Uterus (tissue), 4 donors: ENCODE results near the gene CHGA. TPM values are rescaled to one million over a fixed set of nuclear protein-coding genes. Genes with fewer than 3 reads are reported as not detected.

Experiments
- DNase-seq, 2 donors: peaks; one replicate each; pipeline ENCODE4 v3.0.0-alpha.2; 2019 to 2020
- H3K27ac ChIP-seq, 2 donors: fragments of 200-600 bp; sonication (generic); 1 replicate in 1 of 2; 2 replicates in 1 of 2; pipeline ENCODE4 v1.5.1; 2016 to 2018
- H3K27me3 ChIP-seq, 2 donors: fragments of 200-600 bp; sonication (generic); one replicate each; pipeline ENCODE4 v1.5.1; 2018 to 2019; ENCODE audit warnings: control low read depth in 1 of 2
- H3K36me3 ChIP-seq, 2 donors: fragments of 200-600 bp; sonication (generic); one replicate each; pipeline ENCODE4 v1.5.1; 2019; ENCODE audit warnings: control low read depth in 1 of 2
- H3K4me1 ChIP-seq, 2 donors: fragments of 200-600 bp; sonication (generic); one replicate each; pipeline ENCODE4 v1.5.1; 2018 to 2019; ENCODE audit warnings: control low read depth in 1 of 2
- H3K4me3 ChIP-seq, 2 donors: fragments of 200-600 bp; sonication (generic); 1 replicate in 1 of 2; 2 replicates in 1 of 2; pipeline ENCODE4 v1.5.1; 2018 to 2019; ENCODE audit warnings: mild to moderate bottlenecking in 1 of 2
- H3K9me3 ChIP-seq, 2 donors: fragments of 200-600 bp; sonication (generic); one replicate each; pipeline ENCODE4 v1.5.1; 2019; ENCODE audit warnings: control low read depth in 1 of 2
- POLR2A ChIP-seq, 2 donors: fragments of 450-650 bp; IDR thresholded peaks; one replicate each; pipeline ENCODE4 v1.6.1; 2016; ENCODE audit warnings: antibody characterized with exemption in 2 of 2, mild to moderate bottlenecking in 1 of 2, moderate library complexity in 1 of 2
- intact Hi-C: fragments of 100-400 bp; cut with DNase I; formaldehyde crosslinking; loops from one replicate; pipeline ENCODE4 v1.15.1; 2023; ENCODE audit warnings: low total_unique reads
- total RNA-seq, 4 donors: library from RNA; depleted of rRNA in 3 of 4; stranded (reverse); fragments of >200 nt in 3 of 4; gene quantifications; one replicate each; pipeline versions ENCODE4 v1.1.0 to v1.2.4, GENCODE V29; 2014 to 2023
- TF ChIP-seq, protein P1 (sequence below), 4 experiments: fragments of 200-600 bp in 2 of 4; fragments of 450-650 bp in 2 of 4; sonication (generic) in 2 of 4; IDR thresholded peaks; one replicate each; pipeline ENCODE4 v1.5.1; 2016 to 2019; ENCODE audit warnings: antibody characterized with exemption in 4 of 4, mild to moderate bottlenecking in 2 of 4, moderate library complexity in 1 of 4
- donor health status: DM: yes; HTN: yes; CAD: no.

CHGA gene
- total RNA-seq, 4 donors from 2014 or later: 1.0 TPM; not detected in 3

DNA sequence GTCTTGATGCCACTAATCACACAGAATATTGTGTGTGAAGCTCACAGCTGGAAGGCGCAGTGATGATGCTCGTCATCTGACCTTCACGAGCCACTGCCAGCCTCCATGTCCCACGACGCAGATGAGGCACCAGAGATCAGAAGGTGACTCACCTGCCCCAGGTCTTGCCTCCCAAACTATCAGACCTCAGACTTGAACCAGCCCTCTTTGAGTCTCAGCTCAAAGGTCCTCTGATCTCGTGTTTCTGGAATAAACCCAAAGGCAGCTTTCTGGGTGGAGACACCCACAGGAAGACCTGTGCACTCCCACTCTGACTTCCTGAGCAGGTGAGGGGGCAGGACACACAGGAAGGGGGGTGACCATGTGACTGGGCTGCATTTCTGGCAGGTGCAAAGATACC lies 19.6 kb upstream of the CHGA start:
- Histone ChIP-seq H3K4me1 (no peaks in the 10 kb centered on the region), H3K9me3 (no peaks in the 10 kb centered on the region), H3K27me3 (no peaks in the 10 kb centered on the region), H3K4me3 (no peak overlapping the region), H3K27ac (no peak overlapping the region), H3K36me3 (no peaks in the 10 kb centered on the region)
- TF ChIP-seq POLR2A (IDR thresholded peaks at IDR 0.05): no peak
- TF ChIP-seq, protein P1, sequence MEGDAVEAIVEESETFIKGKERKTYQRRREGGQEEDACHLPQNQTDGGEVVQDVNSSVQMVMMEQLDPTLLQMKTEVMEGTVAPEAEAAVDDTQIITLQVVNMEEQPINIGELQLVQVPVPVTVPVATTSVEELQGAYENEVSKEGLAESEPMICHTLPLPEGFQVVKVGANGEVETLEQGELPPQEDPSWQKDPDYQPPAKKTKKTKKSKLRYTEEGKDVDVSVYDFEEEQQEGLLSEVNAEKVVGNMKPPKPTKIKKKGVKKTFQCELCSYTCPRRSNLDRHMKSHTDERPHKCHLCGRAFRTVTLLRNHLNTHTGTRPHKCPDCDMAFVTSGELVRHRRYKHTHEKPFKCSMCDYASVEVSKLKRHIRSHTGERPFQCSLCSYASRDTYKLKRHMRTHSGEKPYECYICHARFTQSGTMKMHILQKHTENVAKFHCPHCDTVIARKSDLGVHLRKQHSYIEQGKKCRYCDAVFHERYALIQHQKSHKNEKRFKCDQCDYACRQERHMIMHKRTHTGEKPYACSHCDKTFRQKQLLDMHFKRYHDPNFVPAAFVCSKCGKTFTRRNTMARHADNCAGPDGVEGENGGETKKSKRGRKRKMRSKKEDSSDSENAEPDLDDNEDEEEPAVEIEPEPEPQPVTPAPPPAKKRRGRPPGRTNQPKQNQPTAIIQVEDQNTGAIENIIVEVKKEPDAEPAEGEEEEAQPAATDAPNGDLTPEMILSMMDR (IDR thresholded peaks at IDR 0.05): no peak
- intact Hi-C loops: no loop called here
- no peak for DNase-seq

DNA sequence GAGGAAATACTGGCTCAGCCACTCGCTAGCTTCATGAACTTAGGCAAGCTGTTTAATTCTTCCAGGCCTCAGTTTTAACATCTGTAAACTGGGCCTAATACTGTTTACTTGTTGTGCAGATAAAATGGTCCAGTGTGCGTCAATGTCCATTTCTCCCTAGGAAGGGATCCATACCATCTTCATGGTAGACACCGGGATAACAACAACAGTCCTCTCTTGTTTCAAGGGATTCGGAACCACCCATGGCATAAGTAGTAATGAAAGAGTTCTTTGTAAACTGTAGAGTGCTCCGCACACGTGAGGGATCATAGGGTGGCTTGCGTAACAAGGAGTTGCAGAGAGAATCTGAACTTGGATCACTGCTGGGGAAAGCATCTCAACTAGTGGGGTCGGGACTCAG lies 17.3 kb upstream of the CHGA start:
- no peak overlapping the region for H3K4me3 ChIP-seq
- no peak overlapping the region for H3K27ac ChIP-seq
- intact Hi-C loops: no loop called here
- no peaks in the 10 kb centered on the region for H3K36me3 ChIP-seq
- no peaks in the 10 kb centered on the region for H3K4me1 ChIP-seq
- no peaks in the 10 kb centered on the region for H3K9me3 ChIP-seq
- H3K27me3 ChIP-seq: no peaks in the 10 kb centered on the region
- DNase-seq: no peak
- no peak for TF ChIP-seq POLR2A (IDR thresholded peaks at IDR 0.05)
- TF ChIP-seq, protein P1 (IDR thresholded peaks at IDR 0.05): no peak

DNA sequence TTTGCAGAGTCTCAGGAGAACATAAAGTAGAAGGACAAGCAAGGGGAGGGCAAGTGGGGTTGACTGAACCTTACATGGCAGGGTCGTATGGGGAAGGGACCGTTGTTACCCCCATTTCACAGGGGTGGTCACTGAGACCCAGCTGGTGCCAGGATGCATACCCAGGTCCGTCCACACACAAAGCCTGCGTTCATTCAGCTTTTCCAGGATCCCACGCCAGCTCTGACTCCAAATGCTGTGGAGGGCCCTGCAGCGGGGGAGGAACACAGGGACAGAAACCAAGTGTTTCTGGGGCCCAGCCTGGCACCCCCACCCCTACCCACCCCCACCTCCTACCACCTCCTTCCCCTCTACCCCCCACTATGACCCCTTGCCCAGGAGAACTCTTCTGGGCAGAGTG lies 16.5 kb upstream of the CHGA start:
- no peak overlapping the region for H3K4me3 ChIP-seq
- H3K27ac ChIP-seq: no peak overlapping the region
- H3K27me3 ChIP-seq: no peaks in the 10 kb centered on the region
- H3K4me1 ChIP-seq: no peaks in the 10 kb centered on the region
- intact Hi-C loops: no loop called here
- DNase-seq: no peak
- no peaks in the 10 kb centered on the region for H3K36me3 ChIP-seq
- H3K9me3 ChIP-seq: no peaks in the 10 kb centered on the region
- TF ChIP-seq, protein P1 (IDR thresholded peaks at IDR 0.05): no peak

DNA sequence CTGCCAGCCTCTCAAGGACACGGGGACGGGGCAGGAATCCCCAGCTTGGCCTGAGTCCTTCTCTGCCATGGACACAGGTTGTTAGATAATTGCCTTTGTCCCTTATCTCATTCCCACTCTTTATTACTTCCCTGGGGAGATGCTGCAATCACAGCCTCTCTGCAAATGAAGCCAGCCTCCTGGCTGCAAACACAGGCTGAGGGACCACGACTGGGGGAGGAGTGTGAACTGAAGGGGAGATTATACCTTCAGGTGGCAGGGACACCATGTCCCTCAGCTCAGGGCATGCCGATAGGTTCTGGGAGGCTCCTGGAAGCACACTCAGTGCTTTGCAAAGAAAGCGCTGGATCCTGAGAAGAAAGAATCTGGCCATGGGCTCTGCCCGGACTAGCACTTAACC lies 16.1 kb upstream of the CHGA start:
- H3K4me1 ChIP-seq: no peaks in the 10 kb centered on the region
- intact Hi-C loops: no loop called here
- H3K36me3 ChIP-seq: no peaks in the 10 kb centered on the region
- H3K27me3 ChIP-seq: no peaks in the 10 kb centered on the region
- no peak for TF ChIP-seq POLR2A (IDR thresholded peaks at IDR 0.05)
- TF ChIP-seq, protein P1 (IDR thresholded peaks at IDR 0.05): no peak
- no peak for DNase-seq
- no peak overlapping the region for H3K27ac ChIP-seq
- no peaks in the 10 kb centered on the region for H3K9me3 ChIP-seq
- no peak overlapping the region for H3K4me3 ChIP-seq

DNA sequence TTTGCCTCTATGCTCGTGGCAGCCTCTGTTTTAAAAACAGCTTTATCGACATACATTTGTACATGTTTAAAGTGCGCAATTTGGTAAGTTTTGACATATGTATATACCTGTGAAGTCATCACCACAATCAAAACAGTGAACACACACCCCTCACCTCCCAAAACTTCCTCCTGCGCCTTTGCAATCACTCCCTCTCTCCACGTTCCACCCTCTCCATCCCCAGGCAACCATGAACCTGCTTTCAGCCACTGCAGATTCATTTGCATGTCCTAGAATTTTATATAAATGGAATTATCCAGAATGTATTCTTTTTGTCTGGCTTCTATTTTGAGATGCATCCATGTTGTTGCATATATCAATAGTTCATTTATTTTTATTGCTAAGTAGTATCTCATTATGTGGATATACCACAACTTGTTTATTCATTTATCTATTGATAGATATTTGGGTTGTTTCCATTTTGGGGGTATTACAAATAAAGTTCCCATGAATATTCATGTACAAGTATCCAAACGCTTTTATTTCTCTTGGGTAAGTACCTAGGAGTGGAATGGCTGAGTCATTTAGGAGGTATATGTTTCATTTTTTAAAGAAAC lies 15.5 kb upstream of the CHGA start:
- TF ChIP-seq POLR2A (IDR thresholded peaks at IDR 0.05): no peak
- intact Hi-C loops: no loop called here
- H3K9me3 ChIP-seq: no peaks in the 10 kb centered on the region
- H3K36me3 ChIP-seq: no peaks in the 10 kb centered on the region
- no peaks in the 10 kb centered on the region for H3K27me3 ChIP-seq
- H3K4me1 ChIP-seq: no peaks in the 10 kb centered on the region
- H3K4me3 ChIP-seq: no peak overlapping the region
- DNase-seq: no peak
- H3K27ac ChIP-seq: no peak overlapping the region
